Nephron (organoid): ENCODE measurements around the gene TRIM63.

Experiments used
- H3K27ac Mint-ChIP-seq, 3 experiments: 2 replicates each; pipeline ENCODE4 v1.8.0; 2020; ENCODE audit warnings: mixed read lengths in 3 of 3, mild to moderate bottlenecking in 2 of 3, moderate library complexity in 1 of 3
- H3K27me3 Mint-ChIP-seq: 2 replicates; pipeline ENCODE4 v1.8.0; 2021; ENCODE audit warnings: low read depth, mild to moderate bottlenecking, moderate library complexity, mixed read lengths
- H3K36me3 Mint-ChIP-seq: 2 replicates; pipeline ENCODE4 v1.8.0; 2020; ENCODE audit warnings: low read depth, mixed read lengths
- H3K4me1 Mint-ChIP-seq: 2 replicates; pipeline ENCODE4 v1.8.0; 2020; ENCODE audit warnings: mixed read lengths
- H3K4me3 Mint-ChIP-seq, 3 experiments: 2 replicates each; pipeline ENCODE4 v1.8.0; 2020; ENCODE audit warnings: mild to moderate bottlenecking in 3 of 3, mixed read lengths in 3 of 3, moderate library complexity in 2 of 3
- H3K9me3 Mint-ChIP-seq: 2 replicates; pipeline ENCODE4 v1.8.0; 2020; ENCODE audit warnings: mixed read lengths
- TF ChIP-seq, protein P1 (sequence below), 3 experiments: fragments of 200-600 bp; sonication (generic); IDR thresholded peaks; one replicate each; pipeline ENCODE4 v1.5.0; 2021; ENCODE audit warnings: antibody characterized with exemption in 3 of 3; ENCODE audit not compliant: unreplicated experiment in 3 of 3

TRIM63 gene

DNA sequence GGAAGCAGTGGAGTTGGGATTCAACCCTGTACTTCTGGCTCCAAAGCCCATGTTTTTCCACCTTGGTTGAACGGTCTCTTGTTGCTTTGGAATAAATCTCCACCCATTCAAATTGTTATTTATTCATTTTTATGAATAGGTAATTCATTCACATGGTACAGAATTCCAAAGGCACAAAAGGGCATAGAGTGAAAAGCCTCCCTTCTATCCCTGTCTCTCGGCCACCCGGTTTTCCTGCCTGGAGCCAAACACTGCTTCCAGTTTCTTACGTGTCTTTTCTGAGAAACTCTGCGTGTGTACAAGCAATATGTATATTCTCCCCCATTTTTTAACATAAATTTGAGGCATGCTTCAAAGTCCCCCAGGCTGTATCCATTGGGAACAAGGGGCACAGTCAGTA, 41.9 kb downstream of the TRIM63 start:
- Mint-ChIP-seq H3K27ac (peak overlapping the region in 1 of 3 experiments; percentile 16), H3K4me3 (peak overlapping the region in 2 of 3 experiments; percentile 6 to 7), H3K36me3 (no peaks in the 10 kb centered on the region), H3K4me1 (peaks cover 44% of the 10 kb centered on the region), H3K27me3 (peaks cover 4% of the 10 kb centered on the region), H3K9me3 (no peaks in the 10 kb centered on the region)
- TF ChIP-seq, protein P1, sequence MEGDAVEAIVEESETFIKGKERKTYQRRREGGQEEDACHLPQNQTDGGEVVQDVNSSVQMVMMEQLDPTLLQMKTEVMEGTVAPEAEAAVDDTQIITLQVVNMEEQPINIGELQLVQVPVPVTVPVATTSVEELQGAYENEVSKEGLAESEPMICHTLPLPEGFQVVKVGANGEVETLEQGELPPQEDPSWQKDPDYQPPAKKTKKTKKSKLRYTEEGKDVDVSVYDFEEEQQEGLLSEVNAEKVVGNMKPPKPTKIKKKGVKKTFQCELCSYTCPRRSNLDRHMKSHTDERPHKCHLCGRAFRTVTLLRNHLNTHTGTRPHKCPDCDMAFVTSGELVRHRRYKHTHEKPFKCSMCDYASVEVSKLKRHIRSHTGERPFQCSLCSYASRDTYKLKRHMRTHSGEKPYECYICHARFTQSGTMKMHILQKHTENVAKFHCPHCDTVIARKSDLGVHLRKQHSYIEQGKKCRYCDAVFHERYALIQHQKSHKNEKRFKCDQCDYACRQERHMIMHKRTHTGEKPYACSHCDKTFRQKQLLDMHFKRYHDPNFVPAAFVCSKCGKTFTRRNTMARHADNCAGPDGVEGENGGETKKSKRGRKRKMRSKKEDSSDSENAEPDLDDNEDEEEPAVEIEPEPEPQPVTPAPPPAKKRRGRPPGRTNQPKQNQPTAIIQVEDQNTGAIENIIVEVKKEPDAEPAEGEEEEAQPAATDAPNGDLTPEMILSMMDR (IDR thresholded peaks at IDR 0.05; ENCODE audit: unreplicated experiment in 3 of 3), result no peak

DNA sequence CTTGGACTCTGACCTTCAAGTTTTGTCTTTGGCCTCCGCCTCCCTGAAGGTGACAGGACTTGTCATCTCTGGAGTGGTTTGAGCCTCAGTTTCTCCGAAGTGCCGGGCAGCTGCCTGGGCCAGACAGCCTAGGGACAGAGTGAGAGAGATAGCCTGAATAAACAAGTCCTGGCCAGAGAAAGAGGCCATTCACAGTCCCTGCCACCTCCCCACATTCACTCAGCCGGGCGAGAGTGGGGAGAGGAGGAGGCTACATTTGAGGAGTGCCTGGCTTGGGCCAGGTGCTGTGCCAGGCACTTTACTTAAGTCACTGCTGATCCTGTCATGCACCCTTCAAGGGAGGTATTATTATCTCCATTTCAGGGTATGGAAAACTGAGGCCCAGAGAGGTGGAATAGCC, 42.4 kb downstream of the TRIM63 start:
- TF ChIP-seq, protein P1 (IDR thresholded peaks at IDR 0.05; ENCODE audit: unreplicated experiment in 3 of 3), result no peak
- H3K36me3 Mint-ChIP-seq, result no peaks in the 10 kb centered on the region
- H3K4me1 Mint-ChIP-seq, result peaks cover 49% of the 10 kb centered on the region
- H3K27ac Mint-ChIP-seq, result no peak overlapping the region
- no peaks in the 10 kb centered on the region for H3K9me3 Mint-ChIP-seq
- H3K4me3 Mint-ChIP-seq, result no peak overlapping the region
- peaks cover 4% of the 10 kb centered on the region for H3K27me3 Mint-ChIP-seq

DNA sequence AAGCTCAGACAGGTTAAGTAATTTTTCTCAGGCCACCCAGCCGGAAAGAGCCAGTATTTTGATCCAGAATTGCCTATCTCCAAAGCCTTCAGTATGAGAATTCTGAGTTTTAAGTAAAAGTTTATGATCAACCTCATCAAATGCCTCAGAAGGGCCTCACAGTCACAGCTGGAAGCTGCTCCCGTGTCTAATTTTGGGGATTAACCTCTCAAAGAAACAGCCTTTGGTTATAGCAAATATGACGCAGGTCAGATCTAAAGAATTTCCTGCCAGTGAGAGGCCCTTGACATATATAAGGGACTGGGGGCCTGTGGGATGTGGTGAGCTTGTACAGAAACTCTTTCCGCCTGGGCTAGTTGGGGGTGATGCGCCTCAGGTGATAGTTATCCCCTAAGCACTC, 43.6 kb downstream of the TRIM63 start:
- Mint-ChIP-seq H3K4me3 (peak overlapping the region; percentile 2 to 57 (median 46)), H3K27ac (peak overlapping the region in 1 of 3 experiments; percentile 25), H3K27me3 (peaks cover 4% of the 10 kb centered on the region), H3K9me3 (no peaks in the 10 kb centered on the region), H3K36me3 (no peaks in the 10 kb centered on the region), H3K4me1 (peaks cover 58% of the 10 kb centered on the region)
- TF ChIP-seq, protein P1 (IDR thresholded peaks at IDR 0.05; ENCODE audit: unreplicated experiment in 3 of 3), result no peak

DNA sequence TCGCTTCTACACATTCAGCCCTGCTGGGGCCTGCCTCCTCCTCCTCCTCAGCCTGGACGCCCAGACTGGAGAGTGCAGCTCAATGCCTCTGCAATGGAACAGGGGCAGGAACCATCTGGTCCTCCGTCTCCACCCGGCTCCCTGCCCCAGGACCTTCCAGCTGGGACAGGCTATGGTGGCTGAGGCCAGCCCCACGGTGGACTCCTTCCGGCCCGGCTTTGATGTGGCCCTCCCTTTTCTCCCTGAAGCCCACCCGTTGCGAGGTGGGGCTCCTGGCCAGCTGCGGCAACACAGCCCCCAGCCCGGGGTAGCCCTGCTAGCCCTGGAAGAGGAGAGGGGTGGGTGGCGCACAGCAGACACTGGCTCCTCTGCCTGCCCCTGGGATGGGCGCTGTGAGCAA, 44.4 kb downstream of the TRIM63 start:
- peaks cover 4% of the 10 kb centered on the region for H3K27me3 Mint-ChIP-seq

DNA sequence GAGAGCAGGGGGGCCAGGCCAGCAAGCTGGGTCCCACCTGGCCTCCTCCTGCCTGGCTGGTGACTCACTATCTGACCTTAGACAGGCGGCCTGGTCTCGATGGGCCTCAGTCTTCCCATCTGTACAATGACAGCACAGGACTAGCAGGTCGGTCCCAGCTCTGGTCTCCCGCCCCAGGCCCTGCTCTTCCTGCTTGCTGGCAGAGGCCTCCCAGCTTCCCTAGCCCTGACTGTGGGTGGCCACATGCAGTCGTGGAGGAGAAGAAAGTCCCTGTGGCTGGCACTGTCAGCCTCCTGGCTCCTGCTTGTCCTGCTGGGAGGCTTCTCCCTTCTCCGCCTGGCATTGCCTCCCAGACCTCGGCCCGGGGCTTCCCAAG, 45.0 kb downstream of the TRIM63 start:
- Mint-ChIP-seq H3K4me1 (peaks cover 62% of the 10 kb centered on the region), H3K9me3 (no peaks in the 10 kb centered on the region), H3K36me3 (no peaks in the 10 kb centered on the region), H3K27ac (no peak overlapping the region), H3K27me3 (peaks cover 3% of the 10 kb centered on the region), H3K4me3 (peak overlapping the region; percentile 50 to 67 (median 62))
- TF ChIP-seq, protein P1 (IDR thresholded peaks at IDR 0.05; ENCODE audit: unreplicated experiment in 3 of 3), result no peak

More for the DNA sequence above, 44.4 kb downstream of the TRIM63 start:
- TF ChIP-seq, protein P1 (IDR thresholded peaks at IDR 0.05; ENCODE audit: unreplicated experiment in 3 of 3), result no peak
- Mint-ChIP-seq H3K27ac (no peak overlapping the region), H3K4me1 (peaks cover 64% of the 10 kb centered on the region), H3K36me3 (no peaks in the 10 kb centered on the region), H3K9me3 (no peaks in the 10 kb centered on the region), H3K4me3 (peak overlapping the region; percentile 50 to 67 (median 62))

DNA sequence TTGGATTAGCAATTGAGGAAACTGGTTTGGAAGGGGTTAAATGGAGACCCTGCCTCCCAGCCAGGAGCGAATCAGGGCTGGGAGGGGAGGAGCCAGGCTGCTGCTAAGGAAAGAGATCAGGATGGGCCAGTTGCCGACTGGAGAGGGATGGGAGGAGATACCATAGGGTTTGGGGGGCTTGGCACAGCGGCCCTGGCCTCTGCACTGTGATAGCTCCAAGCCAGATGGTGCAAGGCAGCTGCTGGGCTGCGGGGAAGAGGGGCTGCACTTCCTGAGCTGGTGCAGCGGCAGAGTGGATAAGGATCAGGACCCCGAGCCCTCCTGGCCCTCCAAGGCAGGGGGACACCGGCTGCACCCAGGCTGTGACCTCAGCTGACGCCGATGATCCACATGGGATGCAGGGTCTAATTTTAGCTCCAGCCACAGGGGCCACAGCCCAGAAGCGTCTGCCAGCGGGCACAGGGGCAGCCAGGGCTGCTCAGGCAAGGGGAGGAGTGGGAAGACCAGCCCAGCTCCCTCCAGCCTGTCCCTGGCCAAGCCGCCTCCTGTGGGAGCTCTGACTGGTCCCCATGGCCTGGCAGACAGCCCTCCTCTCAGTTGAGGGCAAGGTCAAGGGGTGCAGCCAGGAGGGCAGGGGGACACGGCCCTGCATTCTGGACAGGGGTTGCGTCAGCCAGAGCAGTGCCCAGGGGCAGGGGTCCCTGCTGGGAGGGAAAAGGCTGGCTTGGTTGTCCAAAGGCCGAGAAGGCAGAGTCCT, 45.6 kb downstream of the TRIM63 start, which contains the start of gene EXTL1:
Gene EXTL1 (plus strand): TSS at position 129 of the 757 bp plus-strand sequence. CDS start 872 bp downstream, outside the sequence.
- peak within 1 kb of the TSS; percentile 39 to 71 (median 68) for H3K27ac Mint-ChIP-seq
- H3K9me3 Mint-ChIP-seq, result no peaks in the 10 kb centered on the region
- H3K4me3 Mint-ChIP-seq, result peak within 1 kb of the TSS; percentile 81 to 83 (median 82)
- peaks cover 63% of the 10 kb centered on the region for H3K4me1 Mint-ChIP-seq
- H3K27me3 Mint-ChIP-seq, result no peaks in the 10 kb centered on the region
- H3K36me3 Mint-ChIP-seq, result no peaks in the 10 kb centered on the region
- TF ChIP-seq, protein P1 (IDR thresholded peaks at IDR 0.05; ENCODE audit: unreplicated experiment in 3 of 3), result no peak
